GM20431 (cell line): ENCODE results near the gene KAT8.

Source experiments
- in situ Hi-C: fragments of 300-500 bp; cut with MseI, MboI; formaldehyde crosslinking; loops from one replicate; pipeline ENCODE4 v1.15.0; 2020; ENCODE audit warnings: low sequenced_read_pairs; ENCODE audit not compliant: unreplicated experiment

KAT8 gene

DNA sequence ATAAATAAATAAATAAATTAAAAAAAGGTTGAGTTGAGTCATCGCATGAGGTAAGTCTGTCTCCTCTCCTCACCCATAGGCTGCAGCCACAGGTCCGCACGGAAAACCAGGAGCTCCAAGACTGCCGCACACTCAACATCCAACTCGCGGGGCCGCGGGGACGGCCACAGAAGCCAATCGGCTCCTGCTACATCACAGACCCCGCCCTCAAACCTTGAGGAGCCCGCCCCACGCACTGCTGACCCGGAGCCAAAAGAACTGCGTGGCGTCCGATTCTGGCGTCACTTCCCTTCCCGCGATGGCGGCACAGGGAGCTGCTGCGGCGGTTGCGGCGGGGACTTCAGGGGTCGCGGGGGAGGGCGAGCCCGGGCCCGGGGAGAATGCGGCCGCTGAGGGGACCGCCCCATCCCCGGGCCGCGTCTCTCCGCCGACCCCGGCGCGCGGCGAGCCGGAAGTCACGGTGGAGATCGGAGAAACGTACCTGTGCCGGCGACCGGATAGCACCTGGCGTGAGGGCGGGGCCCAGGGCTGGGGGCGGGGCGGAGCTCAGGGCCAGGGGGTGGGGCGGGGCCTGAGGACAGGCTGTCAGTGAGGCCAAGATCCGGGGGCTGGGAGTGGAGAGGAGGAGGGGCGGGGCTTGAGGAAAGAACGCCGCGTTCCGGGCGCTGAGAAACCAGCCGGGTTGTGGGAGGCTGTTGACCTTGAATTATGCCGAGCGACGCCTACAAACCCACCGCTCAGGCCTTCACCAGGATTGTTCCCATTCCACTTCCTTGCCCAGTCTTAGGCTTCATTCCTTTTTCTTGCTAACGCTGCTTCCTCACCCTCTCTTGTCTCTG lies at the start of gene KAT8:
KAT8 (plus strand) TSS at position 281 of the 839 bp plus-strand sequence; CDS start at position 299, 18 bp downstream.
- in situ Hi-C loops, result no loop called here

DNA sequence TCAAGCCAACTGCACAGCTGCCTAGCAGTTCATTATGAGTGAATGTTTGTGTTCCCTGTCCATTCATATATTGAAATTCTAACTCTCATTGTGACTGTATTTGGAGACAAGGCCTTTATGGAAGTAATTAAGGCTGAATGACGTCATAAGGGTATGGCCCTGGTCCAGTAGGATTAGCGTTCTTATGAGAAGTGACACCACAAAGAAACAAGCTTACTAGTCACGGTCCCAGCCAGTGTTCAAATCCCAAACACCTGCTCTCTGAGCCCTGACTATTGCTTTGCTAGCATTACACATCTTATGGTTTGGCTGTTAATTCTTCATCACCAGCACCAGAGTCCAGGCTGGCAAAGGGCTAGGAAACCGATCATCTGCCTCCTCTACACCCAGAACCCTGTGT lies 45.6 kb upstream of the KAT8 start:
- in situ Hi-C loops, result no loop called here

DNA sequence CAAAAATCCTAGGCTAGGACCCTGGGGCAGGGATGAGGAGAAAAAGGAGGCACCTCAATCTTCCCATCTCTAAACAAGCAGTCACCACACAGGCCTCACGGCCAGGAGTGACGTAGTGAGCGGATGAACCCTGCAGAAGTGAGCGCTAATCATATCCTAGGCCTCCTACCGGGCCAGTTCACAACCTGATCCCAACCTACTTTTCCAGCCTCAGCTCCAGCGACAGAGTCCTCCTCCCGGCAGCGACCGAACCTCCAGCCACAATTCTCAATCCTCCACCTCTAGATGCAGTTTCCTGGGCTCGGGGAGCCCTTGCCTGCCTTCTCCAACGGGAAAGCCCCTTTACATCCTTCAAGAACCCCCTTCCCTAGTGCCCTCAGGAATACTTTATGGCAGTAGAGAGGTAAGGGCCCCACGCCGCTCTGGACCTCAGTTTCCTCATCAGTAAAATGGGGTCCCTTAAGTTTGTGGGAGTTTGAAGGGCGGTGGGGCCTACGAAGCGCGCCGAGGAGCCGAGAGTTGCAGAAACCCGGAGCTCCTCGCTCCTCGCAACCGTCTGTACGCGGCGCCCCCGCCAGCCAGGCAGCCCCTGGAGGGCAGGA lies 44.8 kb upstream of the KAT8 start:
- in situ Hi-C loops, result no loop called here

DNA sequence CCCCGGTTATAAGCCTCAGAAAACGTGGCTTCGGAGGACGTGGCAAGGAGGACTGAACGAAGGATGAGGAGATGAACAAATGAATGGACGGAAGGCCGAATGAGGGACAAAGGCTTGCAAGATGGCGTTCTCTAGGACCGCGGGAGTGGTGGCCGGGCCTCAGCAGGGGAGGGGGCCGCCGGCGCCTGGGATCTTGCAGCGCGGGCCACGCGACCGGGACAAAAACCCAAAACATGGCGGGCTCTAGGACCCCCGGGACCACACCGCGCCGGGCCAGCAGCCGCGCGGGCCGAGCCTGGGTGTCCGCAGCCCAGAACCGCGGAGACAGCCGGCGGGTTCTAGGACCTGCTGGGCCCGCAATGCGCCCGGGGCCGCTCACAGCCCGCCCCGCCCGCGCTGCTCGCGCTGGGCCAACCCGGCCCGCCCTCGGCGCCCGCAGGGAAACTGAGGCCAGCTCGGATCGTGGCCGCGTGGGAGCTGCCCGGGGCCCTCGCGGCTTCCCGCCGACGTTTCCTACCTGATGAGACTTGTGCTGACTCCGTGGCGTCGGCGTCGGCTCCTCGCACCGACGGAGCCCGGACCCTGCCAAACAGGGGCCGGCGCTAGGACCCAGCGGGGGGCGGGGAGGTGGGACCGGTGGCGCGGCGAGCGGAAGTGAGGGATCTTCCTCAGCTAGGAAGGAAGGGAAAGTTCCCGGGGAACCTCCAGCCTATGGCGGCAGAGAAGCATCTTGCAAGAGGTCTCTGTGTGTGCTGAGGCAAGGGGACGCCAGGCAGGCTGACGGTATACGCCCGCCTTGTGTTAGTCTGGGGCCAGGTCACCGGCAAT lies 44.1 kb upstream of the KAT8 start:
- in situ Hi-C loops, result no loop called here

DNA sequence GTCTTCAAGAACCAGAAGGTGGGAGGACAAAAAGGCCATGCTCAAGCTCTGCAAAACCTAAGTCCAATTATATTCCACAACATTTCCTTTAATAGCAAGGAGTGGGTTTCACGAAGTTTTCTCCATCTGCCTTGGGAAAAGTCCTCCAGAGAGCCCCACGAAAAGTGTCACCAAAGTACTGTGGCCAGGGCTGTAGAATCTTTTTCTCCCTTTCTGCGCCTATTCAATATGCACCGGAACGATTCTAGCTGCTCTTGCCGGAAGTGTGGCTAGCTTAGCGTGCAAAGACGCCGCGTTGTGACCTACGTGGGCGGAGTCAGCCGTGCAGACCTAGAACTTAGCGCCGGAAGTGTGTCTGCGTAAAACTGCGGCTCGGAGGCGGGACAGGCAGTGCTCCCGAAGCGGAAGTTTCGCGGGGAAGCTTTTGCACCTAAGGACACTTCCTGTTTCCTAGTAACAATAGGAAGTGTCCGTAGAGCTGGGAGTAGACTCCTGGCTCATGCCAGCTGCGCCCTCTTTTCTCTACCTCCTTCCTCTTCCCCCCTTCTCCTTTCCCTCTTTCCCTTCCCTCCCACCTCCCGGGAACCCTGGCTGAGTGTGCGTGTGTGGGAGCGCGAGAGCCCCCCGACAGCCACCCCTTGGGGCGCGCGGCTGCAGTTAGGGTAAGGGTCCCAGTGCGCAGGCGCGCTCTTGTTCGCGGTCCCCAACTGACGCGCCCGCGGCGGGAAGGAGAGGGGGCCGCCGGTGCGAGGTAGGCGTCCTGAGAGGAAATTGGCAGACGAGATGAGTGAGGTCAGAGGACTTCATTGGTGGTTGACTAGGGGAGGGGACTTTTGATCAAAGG lies 43.3 kb upstream of the KAT8 start, which contains the start of the genes ZNF646 and ZNF668:
ZNF646 (plus strand) TSS at position 453 of the 844 bp plus-strand sequence. CDS start 1,903 bp downstream, outside the sequence.
ZNF668 (minus strand) TSS at position 271 of the 844 bp plus-strand sequence. CDS start 9,781 bp downstream, outside the sequence.
- in situ Hi-C loops, result no loop called here

DNA sequence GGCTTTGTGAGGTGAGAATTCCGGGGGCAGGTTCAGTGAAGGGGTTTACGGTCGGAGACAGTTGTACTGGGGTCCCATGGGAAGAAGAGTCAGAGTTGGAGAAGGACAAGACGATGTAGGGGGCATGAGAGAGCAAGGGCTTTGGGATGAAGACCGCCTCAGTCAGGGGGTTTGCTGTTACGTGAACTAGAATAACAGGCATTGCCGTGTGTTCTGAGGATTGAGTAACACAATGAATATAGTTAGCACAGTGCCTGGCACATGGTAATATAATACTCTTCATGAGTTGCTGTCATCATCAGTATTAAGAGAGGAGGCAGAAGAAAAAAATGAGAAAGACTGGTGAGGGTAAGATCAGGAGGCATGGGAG lies 42.7 kb upstream of the KAT8 start:
- in situ Hi-C loops, result no loop called here

DNA sequence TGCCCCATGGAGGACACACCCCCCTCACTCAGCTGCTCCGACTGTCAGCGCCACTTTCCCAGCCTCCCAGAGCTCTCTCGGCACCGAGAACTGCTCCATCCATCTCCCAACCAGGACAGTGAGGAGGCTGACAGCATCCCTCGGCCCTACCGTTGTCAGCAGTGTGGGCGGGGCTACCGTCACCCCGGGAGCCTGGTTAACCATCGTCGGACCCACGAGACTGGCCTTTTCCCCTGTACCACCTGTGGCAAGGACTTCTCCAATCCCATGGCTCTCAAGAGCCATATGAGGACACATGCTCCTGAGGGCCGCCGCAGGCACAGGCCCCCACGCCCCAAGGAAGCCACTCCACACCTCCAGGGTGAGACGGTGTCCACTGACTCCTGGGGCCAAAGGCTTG lies 41.1 kb upstream of the KAT8 start:
- in situ Hi-C loops, result no loop called here

DNA sequence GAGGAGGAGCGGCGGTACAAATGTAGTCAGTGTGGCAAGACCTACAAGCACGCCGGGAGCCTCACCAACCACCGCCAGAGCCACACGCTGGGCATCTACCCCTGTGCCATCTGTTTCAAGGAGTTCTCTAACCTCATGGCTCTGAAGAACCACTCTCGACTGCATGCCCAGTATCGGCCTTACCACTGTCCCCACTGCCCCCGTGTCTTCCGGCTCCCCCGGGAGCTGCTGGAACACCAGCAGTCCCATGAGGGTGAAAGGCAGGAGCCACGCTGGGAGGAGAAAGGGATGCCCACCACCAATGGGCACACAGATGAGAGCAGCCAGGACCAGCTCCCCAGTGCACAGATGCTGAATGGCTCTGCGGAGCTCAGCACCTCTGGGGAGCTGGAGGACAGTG lies 40.4 kb upstream of the KAT8 start:
- in situ Hi-C loops, result no loop called here

DNA sequence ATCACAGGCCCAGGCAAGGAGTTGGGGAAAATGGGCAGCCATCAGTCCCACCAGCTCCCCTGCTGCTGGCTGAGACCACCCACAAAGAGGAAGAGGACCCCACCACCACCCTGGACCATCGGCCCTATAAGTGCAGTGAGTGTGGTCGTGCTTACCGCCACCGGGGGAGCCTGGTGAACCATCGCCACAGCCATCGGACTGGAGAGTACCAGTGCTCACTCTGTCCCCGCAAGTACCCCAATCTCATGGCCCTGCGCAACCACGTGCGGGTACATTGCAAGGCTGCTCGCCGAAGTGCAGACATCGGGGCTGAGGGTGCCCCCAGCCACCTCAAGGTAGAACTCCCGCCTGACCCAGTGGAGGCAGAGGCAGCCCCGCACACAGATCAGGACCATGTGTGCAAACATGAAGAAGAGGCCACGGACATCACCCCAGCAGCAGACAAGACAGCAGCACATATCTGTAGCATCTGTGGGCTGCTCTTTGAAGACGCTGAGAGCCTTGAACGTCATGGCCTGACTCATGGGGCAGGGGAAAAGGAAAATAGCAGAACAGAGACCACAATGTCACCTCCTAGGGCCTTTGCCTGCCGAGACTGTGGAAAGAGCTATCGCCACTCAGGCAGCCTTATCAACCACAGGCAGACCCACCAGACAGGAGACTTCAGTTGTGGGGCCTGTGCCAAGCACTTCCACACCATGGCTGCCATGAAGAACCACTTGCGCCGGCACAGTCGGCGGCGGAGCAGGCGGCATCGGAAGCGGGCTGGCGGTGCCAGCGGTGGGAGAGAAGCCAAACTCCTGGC lies 39.7 kb upstream of the KAT8 start:
- in situ Hi-C loops, result no loop called here

DNA sequence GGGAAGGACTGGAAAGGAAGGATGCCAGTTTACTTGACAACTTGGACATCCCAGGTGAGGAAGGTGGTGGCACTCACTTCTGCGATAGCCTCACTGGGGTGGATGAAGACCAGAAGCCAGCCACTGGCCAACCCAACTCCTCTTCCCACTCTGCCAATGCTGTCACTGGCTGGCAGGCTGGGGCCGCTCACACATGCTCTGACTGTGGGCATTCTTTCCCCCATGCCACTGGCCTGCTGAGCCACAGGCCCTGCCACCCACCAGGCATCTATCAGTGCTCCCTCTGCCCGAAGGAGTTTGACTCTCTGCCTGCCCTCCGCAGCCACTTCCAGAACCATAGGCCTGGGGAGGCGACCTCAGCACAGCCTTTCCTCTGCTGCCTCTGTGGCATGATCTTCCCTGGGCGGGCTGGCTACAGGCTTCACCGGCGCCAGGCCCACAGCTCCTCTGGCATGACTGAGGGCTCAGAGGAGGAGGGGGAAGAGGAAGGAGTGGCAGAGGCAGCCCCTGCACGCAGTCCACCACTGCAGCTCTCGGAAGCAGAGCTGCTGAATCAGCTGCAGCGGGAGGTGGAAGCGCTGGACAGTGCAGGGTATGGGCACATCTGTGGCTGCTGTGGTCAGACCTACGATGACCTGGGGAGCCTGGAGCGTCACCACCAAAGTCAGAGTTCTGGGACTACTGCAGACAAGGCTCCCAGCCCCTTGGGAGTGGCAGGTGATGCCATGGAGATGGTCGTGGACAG lies 38.7 kb upstream of the KAT8 start:
- in situ Hi-C loops, result no loop called here

DNA sequence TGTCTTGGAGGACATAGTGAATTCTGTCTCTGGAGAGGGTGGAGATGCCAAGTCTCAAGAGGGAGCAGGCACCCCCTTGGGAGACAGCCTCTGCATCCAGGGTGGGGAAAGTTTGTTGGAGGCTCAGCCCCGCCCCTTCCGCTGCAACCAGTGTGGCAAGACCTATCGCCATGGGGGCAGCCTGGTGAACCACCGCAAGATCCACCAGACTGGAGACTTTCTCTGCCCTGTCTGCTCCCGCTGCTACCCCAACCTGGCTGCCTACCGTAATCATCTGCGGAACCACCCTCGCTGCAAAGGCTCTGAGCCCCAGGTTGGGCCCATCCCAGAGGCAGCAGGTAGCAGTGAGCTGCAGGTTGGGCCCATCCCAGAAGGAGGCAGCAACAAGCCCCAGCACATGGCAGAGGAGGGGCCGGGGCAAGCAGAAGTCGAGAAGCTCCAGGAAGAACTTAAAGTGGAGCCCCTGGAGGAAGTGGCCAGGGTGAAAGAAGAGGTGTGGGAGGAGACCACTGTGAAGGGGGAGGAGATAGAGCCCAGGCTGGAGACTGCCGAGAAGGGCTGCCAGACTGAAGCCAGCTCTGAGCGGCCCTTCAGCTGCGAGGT lies 38.0 kb upstream of the KAT8 start:
- in situ Hi-C loops, result no loop called here

DNA sequence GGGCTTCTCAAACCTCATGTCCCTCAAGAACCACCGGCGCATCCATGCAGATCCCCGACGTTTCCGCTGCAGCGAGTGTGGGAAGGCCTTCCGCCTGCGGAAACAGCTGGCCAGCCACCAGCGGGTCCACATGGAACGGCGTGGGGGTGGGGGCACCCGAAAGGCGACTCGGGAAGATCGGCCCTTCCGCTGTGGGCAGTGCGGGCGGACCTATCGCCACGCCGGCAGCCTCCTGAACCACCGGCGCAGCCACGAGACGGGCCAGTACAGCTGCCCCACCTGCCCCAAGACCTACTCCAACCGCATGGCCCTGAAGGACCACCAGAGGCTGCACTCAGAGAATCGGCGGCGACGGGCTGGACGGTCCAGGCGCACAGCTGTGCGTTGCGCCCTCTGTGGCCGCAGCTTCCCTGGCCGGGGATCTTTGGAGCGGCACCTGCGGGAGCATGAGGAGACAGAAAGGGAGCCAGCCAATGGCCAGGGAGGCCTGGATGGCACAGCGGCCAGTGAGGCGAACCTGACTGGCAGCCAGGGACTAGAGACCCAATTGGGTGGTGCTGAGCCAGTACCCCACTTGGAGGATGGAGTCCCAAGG lies 37.3 kb upstream of the KAT8 start:
- in situ Hi-C loops, result no loop called here

DNA sequence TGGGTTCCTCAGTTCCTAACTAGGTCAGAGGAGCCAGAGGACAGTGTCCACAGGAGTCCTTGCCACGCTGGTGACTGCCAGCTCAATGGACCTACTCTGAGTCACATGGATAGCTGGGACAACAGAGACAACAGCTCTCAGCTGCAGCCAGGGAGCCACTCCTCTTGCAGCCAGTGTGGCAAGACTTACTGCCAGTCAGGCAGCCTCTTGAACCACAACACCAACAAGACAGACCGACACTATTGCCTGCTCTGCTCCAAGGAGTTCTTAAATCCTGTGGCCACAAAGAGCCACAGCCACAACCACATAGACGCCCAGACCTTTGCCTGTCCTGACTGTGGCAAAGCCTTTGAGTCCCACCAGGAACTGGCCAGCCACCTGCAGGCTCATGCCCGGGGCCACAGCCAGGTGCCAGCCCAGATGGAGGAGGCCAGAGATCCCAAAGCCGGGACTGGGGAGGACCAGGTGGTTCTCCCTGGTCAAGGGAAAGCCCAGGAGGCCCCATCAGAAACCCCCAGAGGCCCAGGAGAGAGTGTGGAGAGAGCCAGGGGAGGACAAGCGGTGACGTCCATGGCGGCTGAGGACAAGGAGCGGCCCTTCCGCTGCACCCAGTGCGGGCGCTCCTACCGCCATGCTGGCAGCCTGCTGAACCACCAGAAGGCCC lies 36.6 kb upstream of the KAT8 start:
- in situ Hi-C loops, result no loop called here

DNA sequence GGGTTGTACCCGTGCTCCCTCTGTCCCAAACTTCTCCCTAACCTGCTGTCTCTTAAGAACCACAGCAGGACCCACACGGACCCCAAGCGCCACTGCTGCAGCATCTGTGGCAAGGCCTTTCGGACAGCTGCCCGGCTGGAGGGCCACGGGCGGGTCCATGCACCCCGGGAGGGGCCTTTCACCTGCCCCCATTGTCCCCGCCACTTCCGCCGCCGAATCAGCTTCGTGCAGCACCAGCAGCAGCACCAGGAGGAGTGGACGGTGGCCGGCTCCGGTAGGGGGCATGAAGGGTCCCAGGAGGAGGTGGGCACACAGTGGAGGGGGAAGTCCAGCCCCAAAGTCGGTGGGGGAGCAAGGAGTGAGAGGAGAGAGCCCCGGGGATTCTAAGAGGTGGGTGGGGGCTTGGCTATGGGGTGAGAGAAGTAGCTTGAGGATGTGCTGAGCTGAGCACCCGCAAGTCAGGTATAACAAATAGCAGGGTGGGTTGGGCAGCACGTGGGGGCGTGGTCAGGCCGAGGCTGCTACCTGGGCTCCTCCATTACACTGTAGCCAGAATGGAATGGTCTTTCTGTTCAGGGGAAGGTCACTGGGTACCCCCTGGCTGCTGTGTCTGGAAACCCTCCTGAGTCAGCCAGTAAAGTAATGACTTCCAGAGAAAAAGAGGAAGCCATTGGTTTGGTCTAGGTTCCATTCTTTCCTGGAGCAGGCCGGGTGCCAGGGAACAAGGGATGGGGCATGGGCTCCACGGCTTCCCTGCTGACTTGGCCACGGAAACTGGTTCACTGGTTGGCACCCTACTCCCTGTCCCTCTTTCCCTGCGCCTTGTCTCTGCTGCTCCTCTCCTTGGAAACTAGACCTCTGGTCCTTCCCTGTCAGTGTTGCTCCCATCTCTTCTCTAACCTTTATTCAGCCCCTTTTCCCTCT lies 35.8 kb upstream of the KAT8 start:
- in situ Hi-C loops, result no loop called here

DNA sequence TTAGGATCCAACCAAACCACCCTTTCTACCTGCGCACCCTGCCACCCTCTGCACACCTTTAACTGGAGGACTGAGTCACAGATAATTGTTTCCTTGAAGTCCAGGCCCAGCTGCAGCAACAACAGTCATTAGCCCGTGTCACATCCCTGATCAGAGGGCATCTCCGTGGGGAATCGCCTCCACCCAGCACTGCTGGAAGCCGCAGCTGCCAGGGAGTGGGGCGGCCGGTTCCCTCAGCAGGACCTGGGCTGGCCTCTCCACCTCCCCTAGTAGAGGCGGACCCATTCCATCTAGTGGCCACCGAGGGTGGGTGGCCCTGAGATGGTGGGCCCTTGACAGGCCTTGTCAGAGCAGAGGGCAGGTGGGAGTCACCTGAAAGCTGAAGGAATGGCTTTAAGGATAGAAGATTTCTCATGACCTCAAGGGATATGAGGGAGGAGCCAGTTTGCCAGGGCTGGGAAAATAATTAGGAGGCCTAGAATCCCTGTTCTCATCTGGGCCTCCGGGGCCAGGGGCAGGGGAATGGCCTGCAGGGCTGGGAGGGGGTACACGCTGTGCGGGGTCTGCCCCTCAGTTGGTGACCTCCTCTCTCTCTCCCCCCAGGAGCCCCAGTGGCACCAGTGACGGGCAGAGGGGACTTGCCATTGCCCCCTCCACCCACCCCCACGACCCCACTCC lies 35.0 kb upstream of the KAT8 start:
- in situ Hi-C loops, result no loop called here
